LHCN-M2 (cell line): ENCODE results near the gene CYP3A7. TPM values are rescaled to one million over a fixed set of nuclear protein-coding genes. Genes with fewer than 3 reads are reported as not detected.
"Not testable (repeated sequence)": the region's sequence is repeated elsewhere in the genome, so short reads cannot be mapped to it uniquely, and the experiment has no call there.

ENCODE experiments used
- DNase-seq: peaks from one replicate; pipeline ENCODE4 v3.0.0-alpha.2; 2012; ENCODE audit warnings: low read depth
- total RNA-seq: library from RNA; depleted of rRNA; stranded (reverse); fragments of >200 nt; gene quantifications from 2 replicates; pipeline ENCODE4 v1.2.3, GENCODE V29; 2014; rRNA removed

The CYP3A7 gene
- total RNA-seq, 1 experiment from 2014 or later: not detected

GRCh38 chr7:99674995-99675742 is 59.8 kb downstream of the CYP3A7 start:
- no peak for DNase-seq

- no peak for DNase-seq
Measured at GRCh38 chr7:99672573-99672972, 62.4 kb downstream of the CYP3A7 start.

GRCh38 chr7:99669782-99670181 is 65.2 kb downstream of the CYP3A7 start:
- DNase-seq: no peak

- DNase-seq: no peak
Measured at GRCh38 chr7:99668541-99668940, 66.5 kb downstream of the CYP3A7 start.

- DNase-seq: no peak
Measured at GRCh38 chr7:99667179-99667578, 67.8 kb downstream of the CYP3A7 start.

- DNase-seq: no peak
Measured at GRCh38 chr7:99666013-99666395, 69.0 kb downstream of the CYP3A7 start.

- DNase-seq: no peak
Measured at GRCh38 chr7:99665312-99666012, 69.5 kb downstream of the CYP3A7 start.

GRCh38 chr7:99657879-99658278 is 77.1 kb downstream of the CYP3A7 start:
- not testable (repeated sequence) for DNase-seq

Other genes starting within 250 kb of the CYP3A7 start
- gene ZNF394, start 234.9 kb downstream of the CYP3A7 start, total RNA-seq: 19.0 and 20.7 TPM in 2 replicates
- 18.7 and 22.6 TPM in 2 replicates for gene ZKSCAN5, start 230.5 kb downstream of the CYP3A7 start, total RNA-seq
- gene FAM200A, start 183.1 kb downstream of the CYP3A7 start, total RNA-seq: 11.4 and 15.0 TPM in 2 replicates
- 87.3 and 98.4 TPM in 2 replicates for gene ZNF655, start 176.6 kb downstream of the CYP3A7 start, total RNA-seq
- gene TMEM225B, start 136.9 kb downstream of the CYP3A7 start, total RNA-seq: not detected in 2 replicates
- 8.8 and 11.3 TPM in 2 replicates for gene ZSCAN25, start 118.2 kb downstream of the CYP3A7 start, total RNA-seq
- gene CYP3A5, start 55.2 kb downstream of the CYP3A7 start, total RNA-seq: not detected in 2 replicates
- gene CYP3A4, start 49.0 kb upstream of the CYP3A7 start, total RNA-seq: 0.13 TPM in 1 of 2 replicates, not detected in the other
- gene CYP3A43, start 92.8 kb upstream of the CYP3A7 start, total RNA-seq: not detected in 2 replicates
- gene OR2AE1, start 141.8 kb upstream of the CYP3A7 start, total RNA-seq: not detected in 2 replicates
- 29.7 and 32.5 TPM in 2 replicates for gene TRIM4, start 184.3 kb upstream of the CYP3A7 start, total RNA-seq
- not detected in 2 replicates for gene GJC3, start 194.4 kb upstream of the CYP3A7 start, total RNA-seq
- not detected in 2 replicates for gene AZGP1, start 240.8 kb upstream of the CYP3A7 start, total RNA-seq